H54 (cell line): ENCODE data around the gene CYP20A1.
"Not testable (repeated sequence)": the region's sequence is repeated elsewhere in the genome, so short reads cannot be mapped to it uniquely, and the experiment has no call there.

Experiments
- DNase-seq: peaks from one replicate; pipeline ENCODE4 v3.0.0; 2011; ENCODE audit warnings: low spot score, mixed read lengths; ENCODE audit not compliant: insufficient read length
- FAIRE-seq: peaks from 3 replicates; lab custom pipeline; 2011; peaks lifted over from hg19 to GRCh38; lab: Jason Lieb, UNC
- POLR2A ChIP-seq: IDR thresholded peaks from 2 replicates; pipeline ENCODE4 v1.6.1; 2011; ENCODE audit warnings: low read depth, mild to moderate bottlenecking, low read length

Gene CYP20A1

DNA sequence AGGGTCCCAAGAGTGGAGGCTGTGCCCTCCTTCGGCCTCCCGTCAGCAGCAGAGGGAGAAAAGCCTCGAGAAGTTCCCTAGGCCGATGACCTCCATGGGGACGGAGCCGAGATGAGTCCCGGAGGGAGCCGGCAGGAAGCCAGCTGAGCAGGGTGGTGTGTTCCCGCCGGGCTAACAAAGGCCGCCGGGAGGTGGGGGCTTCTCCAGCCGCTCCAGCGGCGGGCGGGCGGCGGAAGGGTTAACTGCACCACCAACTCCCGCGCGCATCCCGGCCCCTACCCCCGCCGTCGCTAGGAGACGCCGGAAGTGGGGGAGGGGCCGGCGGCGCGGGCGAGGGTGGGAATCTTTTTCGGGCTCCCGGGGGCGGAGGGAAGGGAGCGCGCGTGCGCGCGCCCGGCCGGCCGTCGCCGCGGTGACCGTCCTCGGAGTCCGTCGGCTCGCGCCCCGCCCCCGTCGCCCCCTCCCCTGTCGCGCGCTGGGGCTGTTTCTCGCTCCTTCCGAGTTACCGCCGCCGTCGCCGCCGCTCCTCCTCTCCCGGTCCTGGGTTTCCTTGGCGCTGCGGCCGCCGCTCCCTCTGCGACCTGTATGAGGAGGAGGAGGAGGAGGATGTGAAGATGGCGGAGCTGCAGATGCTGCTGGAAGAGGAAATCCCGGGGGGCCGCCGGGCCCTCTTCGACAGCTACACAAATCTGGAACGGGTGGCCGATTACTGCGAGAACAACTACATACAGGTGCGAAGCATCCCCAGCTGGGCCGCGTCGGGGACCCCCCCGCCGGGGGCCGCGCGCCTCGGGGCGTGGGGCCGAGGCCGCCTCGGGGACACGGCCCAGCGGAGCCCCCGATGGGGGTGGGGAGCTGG is 89.3 kb downstream of the CYP20A1 start, which contains the start of gene ABI2:
Gene ABI2 (plus strand): TSS at position 494 of the 859 bp plus-strand sequence. CDS start 121 bp downstream, at position 615.
- TF ChIP-seq POLR2A = peak; percentile 42
- FAIRE-seq (peak; percentile 33), DNase-seq (peak; percentile 90)

GRCh38 chr2:203328760-203329540 is 90.1 kb downstream of the CYP20A1 start:
- TF ChIP-seq POLR2A = no peak
- no peak for FAIRE-seq
- peak; percentile 38 for DNase-seq

- no peak for DNase-seq
- no peak for FAIRE-seq
- no peak for TF ChIP-seq POLR2A
Observed at GRCh38 chr2:203330434-203330833, 91.6 kb downstream of the CYP20A1 start.

DNA sequence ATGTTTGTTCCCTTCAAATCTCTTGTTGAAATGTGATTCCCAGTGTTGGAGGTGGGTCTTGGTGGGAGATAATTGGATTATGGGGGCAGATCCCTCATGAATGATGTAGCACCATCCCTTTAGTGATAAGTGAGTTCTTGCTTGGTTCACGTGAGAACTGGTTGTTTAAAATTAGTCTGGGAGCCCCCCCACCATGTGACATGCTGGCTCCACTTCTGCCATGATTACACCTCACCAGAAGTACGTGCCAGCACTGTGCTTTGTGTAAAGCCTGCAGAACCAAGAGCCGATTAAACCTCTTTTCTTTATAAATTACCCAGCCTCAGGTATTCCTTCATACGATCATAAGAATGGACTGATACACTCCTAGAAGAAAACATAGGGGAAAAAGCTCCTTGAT is 99.5 kb downstream of the CYP20A1 start:
- no peak for DNase-seq
- FAIRE-seq = no peak
- TF ChIP-seq POLR2A = no peak

- DNase-seq (peak; percentile 37), FAIRE-seq (peak; percentile 75)
- TF ChIP-seq POLR2A = no peak
Observed at GRCh38 chr2:203340791-203341487, 102.1 kb downstream of the CYP20A1 start.

- TF ChIP-seq POLR2A = no peak
- FAIRE-seq (no peak), DNase-seq (no peak)
Observed at GRCh38 chr2:203341741-203342310, 103.0 kb downstream of the CYP20A1 start.

DNA sequence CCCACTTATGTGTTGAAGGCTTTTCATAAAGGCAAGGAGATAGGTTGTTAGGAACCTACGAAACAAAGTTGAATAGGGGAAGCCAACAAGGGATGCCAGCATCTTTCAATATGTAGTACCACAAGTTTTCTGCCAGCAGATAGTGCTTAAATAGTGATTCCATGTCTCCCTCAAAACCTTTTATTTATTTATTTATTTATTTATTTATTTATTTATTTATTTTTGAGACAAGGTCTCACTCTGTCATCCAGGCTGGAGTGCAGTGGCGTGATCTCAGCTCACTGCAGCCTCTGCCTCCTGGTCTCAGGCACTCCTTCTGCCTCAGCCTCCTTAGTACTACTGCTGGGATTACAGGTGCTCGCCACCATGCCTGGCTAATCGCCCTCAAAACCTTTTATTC is 103.6 kb downstream of the CYP20A1 start:
- not testable (repeated sequence) for DNase-seq, FAIRE-seq

- FAIRE-seq (no peak), DNase-seq (no peak)
- TF ChIP-seq POLR2A = no peak
Observed at GRCh38 chr2:203344667-203345066, 105.8 kb downstream of the CYP20A1 start.

DNA sequence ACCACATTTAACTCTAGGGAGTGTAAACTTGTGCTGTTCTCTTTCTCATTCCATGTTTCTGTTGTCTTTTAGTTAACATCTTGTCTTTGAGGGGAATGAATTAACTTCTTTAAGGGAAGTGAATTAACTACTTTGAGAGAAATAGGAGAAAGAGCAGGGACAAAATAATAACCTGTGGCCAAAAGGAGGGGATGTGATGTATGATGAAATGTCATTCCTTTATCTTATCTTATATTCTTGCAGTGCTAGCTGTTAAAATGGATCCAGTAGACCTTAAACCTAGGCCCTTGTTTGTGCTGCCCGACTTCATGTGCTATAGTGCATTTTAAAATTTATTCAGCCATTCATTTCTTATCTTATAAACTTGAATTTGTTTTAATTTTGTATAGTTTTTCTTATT is 107.8 kb downstream of the CYP20A1 start:
- DNase-seq (no peak), FAIRE-seq (peak; percentile 43)

GRCh38 chr2:203347375-203347774 is 108.6 kb downstream of the CYP20A1 start:
- DNase-seq = no peak
- no peak for TF ChIP-seq POLR2A
- FAIRE-seq = no peak

More for the DNA sequence above, 107.8 kb downstream of the CYP20A1 start:
- no peak for TF ChIP-seq POLR2A

DNA sequence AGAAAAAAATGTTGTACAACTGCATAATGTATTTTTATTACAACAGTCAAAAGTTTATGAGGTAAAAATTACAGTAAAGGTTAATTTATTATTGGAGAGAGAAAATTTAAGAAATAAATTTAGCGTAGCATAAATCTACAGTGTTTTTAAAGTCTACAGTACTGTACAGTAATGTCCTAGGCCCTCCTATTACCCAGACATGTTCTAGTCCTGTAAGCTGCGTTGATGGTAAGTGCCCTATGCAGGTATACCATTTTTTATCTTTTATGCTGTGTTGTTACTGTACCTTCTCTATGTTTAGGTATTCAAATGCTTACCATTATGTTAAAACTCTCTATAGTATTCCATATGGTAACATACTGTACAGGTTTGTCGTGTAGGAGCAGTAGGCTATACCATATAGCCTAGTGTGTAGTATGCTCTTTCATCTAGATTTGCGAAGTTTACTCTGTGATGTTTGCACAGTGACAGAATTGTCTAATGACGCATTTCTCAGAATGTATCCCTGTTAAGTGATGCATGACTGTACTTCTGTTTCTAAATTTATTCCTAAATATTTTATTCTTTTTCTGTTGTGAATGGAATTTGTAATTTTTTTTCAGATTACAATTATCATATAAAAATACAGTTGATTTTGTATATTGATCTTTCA is 113.9 kb downstream of the CYP20A1 start:
- FAIRE-seq = no peak
- no peak for DNase-seq
- TF ChIP-seq POLR2A = no peak

DNA sequence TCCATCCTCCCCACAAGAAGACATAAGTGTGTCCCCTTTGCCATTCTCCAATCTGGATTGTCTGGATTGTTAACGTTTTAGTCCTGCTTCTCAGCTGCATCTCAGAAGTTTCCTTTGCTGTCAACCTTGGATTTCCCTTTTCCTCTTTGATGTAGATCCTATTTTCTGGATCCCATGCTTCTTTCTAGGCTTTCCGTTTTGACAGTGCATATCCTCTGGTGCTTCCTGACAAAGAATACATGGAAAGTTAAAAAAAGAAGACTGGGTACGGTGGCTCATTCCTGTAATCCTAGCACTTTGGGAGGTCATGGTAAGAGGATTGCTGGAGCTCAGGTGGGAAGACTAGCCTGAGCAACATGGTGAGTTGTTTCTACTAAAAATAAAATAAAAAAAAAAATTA is 116.1 kb downstream of the CYP20A1 start:
- no peak for TF ChIP-seq POLR2A
- no peak for DNase-seq
- FAIRE-seq = no peak
